AG09319 (cell line): ENCODE data around the gene COL5A3.

Source experiments
- DNase-seq: peaks from one replicate; pipeline ENCODE4 v3.0.0-alpha.2; 2010; ENCODE audit warnings: low read depth; ENCODE audit errors: extremely low read depth
- CTCF ChIP-seq: IDR thresholded peaks from 2 replicates; pipeline ENCODE4 v1.5.1; 2011; ENCODE audit warnings: low read depth, mild to moderate bottlenecking, inconsistent platforms, low read length, moderate library complexity

COL5A3 gene

GRCh38 chr19:10010939-10011338, 635 bp upstream of the COL5A3 start:
- TF ChIP-seq CTCF, result no peak
- DNase-seq, result no peak

DNA sequence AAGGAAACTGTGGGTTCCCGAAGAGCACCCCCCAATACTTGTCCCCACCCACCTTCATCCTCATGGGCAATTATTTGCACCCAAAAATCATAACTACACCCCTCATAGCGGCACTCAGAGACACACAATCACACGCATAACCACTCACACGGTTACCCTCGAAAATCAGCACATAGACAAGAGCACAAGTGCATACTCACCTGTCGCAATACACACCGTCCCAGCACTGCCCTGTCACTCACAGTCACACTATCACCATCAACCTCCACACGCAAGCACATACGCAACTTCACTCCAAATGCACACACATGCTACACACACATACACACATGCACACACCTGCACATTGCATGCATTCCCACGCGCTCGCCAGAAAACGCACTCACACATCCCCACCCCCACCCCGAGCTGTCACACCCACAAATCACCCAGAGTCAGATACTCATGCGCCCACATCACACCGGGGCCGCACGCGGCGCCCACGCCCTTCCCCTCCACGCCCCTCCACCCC, 535 bp downstream of the COL5A3 start:
- TF ChIP-seq CTCF, result no peak
- DNase-seq, result no peak

- TF ChIP-seq CTCF, result no peak
- DNase-seq, result no peak
These were observed 2.0 kb downstream of the COL5A3 start for GRCh38 chr19:10008184-10008765.

DNA sequence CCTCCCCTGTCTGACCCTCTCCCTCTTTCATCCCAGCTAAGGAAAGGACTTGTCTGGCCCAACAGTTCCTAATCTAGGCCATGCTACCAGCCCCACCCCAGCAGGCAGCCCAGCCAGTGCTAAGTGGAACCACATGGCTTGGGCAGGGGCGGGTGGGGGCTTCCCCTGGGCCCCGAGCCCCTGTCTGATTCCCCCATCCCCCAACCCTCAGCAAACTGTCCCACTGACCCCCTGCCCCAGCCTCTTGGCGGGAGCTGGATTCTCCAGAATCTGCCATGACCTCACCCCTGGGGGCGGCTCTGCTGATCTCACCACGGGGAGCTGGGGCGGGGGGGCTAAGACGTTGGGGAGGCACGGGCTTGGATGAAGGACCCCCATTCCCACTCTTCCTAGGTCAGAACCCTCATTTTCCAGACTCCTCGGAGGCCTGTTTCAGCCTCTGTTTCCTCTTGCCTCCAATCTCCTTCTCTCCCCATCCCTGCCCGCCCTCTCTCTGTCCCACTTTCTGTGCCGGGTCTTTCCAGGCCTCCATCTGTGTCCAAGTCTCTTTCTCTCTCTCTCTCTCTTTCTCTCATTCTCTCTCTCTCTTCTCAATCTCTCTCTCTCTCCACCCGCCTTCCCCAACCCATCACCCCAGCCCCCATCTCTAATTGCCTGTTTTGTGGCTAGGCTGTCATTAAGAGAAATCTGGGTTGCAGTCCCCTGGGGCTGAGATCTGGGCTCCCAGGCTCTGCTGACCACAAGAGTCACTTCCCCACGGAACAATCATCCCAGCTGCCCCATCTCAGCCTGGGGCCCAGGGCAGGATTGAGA, 2.7 kb downstream of the COL5A3 start:
- no peak for TF ChIP-seq CTCF
- no peak for DNase-seq

DNA sequence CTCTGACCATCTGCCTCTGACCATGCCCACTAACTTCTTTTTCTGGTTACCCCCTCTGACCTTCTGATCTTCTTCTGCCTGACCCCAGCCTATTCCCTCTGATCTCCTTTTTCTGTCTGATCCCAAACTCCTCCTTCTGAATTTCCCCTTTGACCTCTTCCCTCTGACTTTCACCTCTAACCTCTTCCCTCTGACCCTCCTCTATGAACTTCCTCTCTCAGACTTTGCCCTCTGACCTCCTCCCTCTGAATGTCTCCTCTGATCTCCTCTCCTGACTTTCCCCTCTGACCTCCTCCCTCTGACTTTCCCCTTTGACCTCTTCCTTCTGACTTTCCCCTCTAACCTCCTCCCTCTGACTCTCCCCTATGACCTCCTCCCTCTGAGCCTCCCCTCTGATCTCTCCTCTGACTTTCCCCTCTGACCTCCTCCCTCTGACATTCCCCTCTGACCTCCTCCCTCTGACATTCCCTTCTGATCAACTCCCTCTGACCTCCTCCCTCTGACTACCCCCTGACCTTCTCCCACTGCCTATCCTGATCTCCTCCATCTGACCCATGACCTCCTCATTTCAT, 3.5 kb downstream of the COL5A3 start:
- TF ChIP-seq CTCF, result no peak
- no peak for DNase-seq

GRCh38 chr19:10006335-10006708, 4.0 kb downstream of the COL5A3 start:
- no peak for DNase-seq
- no peak for TF ChIP-seq CTCF
